HepG2 (cell line): ENCODE results near the gene ATAD1. TPM values are rescaled to one million over a fixed set of nuclear protein-coding genes. Genes with fewer than 3 reads are reported as not detected.

Experiments
- ATAC-seq: fragments of 200-7000 bp; cut with Tn5 transposase; 3 replicates; pipeline ENCODE4 v1.9.1; 2020; ENCODE audit warnings: mild to moderate bottlenecking, moderate library complexity
- BruUV-seq: library from RNA; stranded (reverse); fragments of 400-500 nt; replicated peaks from 2 replicates; lab custom pipeline; 2021; lab: Mats Ljungman, UMichigan
- CTCF ChIA-PET: fragments of 300-600 bp; formaldehyde crosslinking; extraction: SDS; loops from one replicate; lab custom pipeline; 2021; ENCODE audit warnings: low total read pairs, inconsistent platforms, low intra/inter-chr PET ratio; lab: Yijun Ruan, JAX
- POLR2A ChIA-PET: fragments of 350-600 bp; sonication (Branson Sonifier 250); formaldehyde crosslinking; loops from one replicate; lab custom pipeline; 2020; ENCODE audit warnings: antibody characterized with exemption, inconsistent platforms; lab: Yijun Ruan, JAX
- DNase-seq: peaks from one replicate; pipeline ENCODE4 v3.0.0-alpha.2; 2015; ENCODE audit warnings: low spot score
- FAIRE-seq: peaks from 3 replicates; lab custom pipeline; 2011; peaks lifted over from hg19 to GRCh38; lab: Jason Lieb, UNC
- H2AFZ ChIP-seq: one replicate; pipeline ENCODE4 v1.6.1; 2011; ENCODE audit warnings: low read length, inconsistent platforms
- H3K27ac ChIP-seq: fragments of 300-600 bp; 3 replicates; pipeline ENCODE4 v1.8.0; 2011; ENCODE audit warnings: mixed run types, mild to moderate bottlenecking, mixed read lengths, low read length, inconsistent platforms; ENCODE audit not compliant: insufficient read depth; ENCODE audit errors: extremely low read length
- H3K27me3 ChIP-seq, 2 experiments: fragments of 200-600 bp in 1 of 2; 2 replicates in 1 of 2; 3 replicates in 1 of 2; pipeline versions ENCODE4 v1.6.0 to v1.8.0; 2011; ENCODE audit warnings: low read length in 2 of 2, mild to moderate bottlenecking in 2 of 2, moderate library complexity in 2 of 2, inconsistent platforms in 1 of 2; ENCODE audit not compliant: insufficient read depth in 2 of 2, control insufficient read depth in 1 of 2
- H3K36me3 ChIP-seq, 2 experiments: fragments of 200-600 bp in 1 of 2; replicated peaks in 1 of 2; 2 replicates in 1 of 2; 3 replicates in 1 of 2; pipeline versions ENCODE4 v1.5.1 to v1.8.0; 2011; ENCODE audit warnings: low read length in 2 of 2, inconsistent platforms in 1 of 2; ENCODE audit not compliant: insufficient read depth in 2 of 2, control insufficient read depth in 1 of 2
- H3K4me1 ChIP-seq: 2 replicates; pipeline ENCODE4 v1.5.1; 2012; ENCODE audit warnings: low read length, inconsistent platforms; ENCODE audit not compliant: insufficient read depth
- H3K4me2 ChIP-seq: 2 replicates; pipeline ENCODE4 v1.6.0; 2011; ENCODE audit warnings: low read depth, low read length, inconsistent platforms
- H3K4me3 ChIP-seq, 3 experiments: fragments of 200-600 bp in 1 of 3; sonication (generic), shearing (Covaris generic) in 1 of 3; replicated peaks in 1 of 3; 2 replicates each; pipeline ENCODE4 v1.5.1; 2011 to 2016; ENCODE audit warnings: low read length in 3 of 3, inconsistent platforms in 2 of 3, low read depth in 2 of 3, mild to moderate bottlenecking in 2 of 3, control low read depth in 1 of 3, mixed read lengths in 1 of 3; ENCODE audit not compliant: insufficient read depth in 1 of 3
- H3K79me2 ChIP-seq: one replicate; pipeline ENCODE4 v1.6.1; 2011; ENCODE audit warnings: low read length, inconsistent platforms; ENCODE audit not compliant: insufficient read depth
- H3K9ac ChIP-seq: 2 replicates; pipeline ENCODE4 v1.6.0; 2011; ENCODE audit warnings: mild to moderate bottlenecking, low read depth, low read length, inconsistent platforms; ENCODE audit not compliant: insufficient read depth
- H3K9me3 ChIP-seq: 2 replicates; pipeline ENCODE4 v1.5.1; 2012; ENCODE audit warnings: mild to moderate bottlenecking, low read length
- H4K20me1 ChIP-seq: 2 replicates; pipeline ENCODE4 v1.6.0; 2011; ENCODE audit warnings: inconsistent platforms, mild to moderate bottlenecking, low read length, moderate library complexity; ENCODE audit not compliant: insufficient read depth
- AHR ChIP-seq: IDR thresholded peaks from 2 replicates; pipeline ENCODE4 v1.6.1; 2018; ENCODE audit warnings: missing genetic modification reagents, missing compliant biosample characterization
- ELF4 ChIP-seq: sonication (generic); formaldehyde crosslinking; IDR thresholded peaks from 2 replicates; pipeline ENCODE4 v1.5.0; 2020; ENCODE audit warnings: missing genetic modification reagents, mild to moderate bottlenecking, moderate library complexity, borderline replicate concordance
- FOXK1 ChIP-seq: sonication (generic); formaldehyde crosslinking; IDR thresholded peaks from 2 replicates; pipeline ENCODE4 v1.4.0; 2020; ENCODE audit warnings: low read depth, missing genetic modification reagents, borderline replicate concordance
- IRX3 ChIP-seq: sonication (generic); formaldehyde crosslinking; IDR thresholded peaks from 2 replicates; pipeline ENCODE4 v1.8.1; 2023; ENCODE audit warnings: mild to moderate bottlenecking, low read depth, missing genetic modification reagents, borderline replicate concordance
- NPAS2 ChIP-seq: sonication (generic); formaldehyde crosslinking; IDR thresholded peaks from 2 replicates; pipeline ENCODE4 v1.8.0; 2022; ENCODE audit warnings: mild to moderate bottlenecking, missing genetic modification reagents, borderline replicate concordance
- RAD21 ChIP-seq: fragments of 450-650 bp; formaldehyde crosslinking; IDR thresholded peaks from 2 replicates; pipeline ENCODE4 v1.5.0; 2020; ENCODE audit warnings: mild to moderate bottlenecking
- RBFOX2 ChIP-seq: fragments of 200-400 bp; formaldehyde crosslinking; IDR thresholded peaks from 2 replicates; pipeline ENCODE4 v1.6.1; 2017; ENCODE audit warnings: low read depth, mild to moderate bottlenecking, low read length
- ZFP62 ChIP-seq: sonication (generic); formaldehyde crosslinking; IDR thresholded peaks from 2 replicates; pipeline ENCODE4 v1.4.0; 2020; ENCODE audit warnings: missing genetic modification reagents
- ZNF225 ChIP-seq: sonication (generic); formaldehyde crosslinking; IDR thresholded peaks from 2 replicates; pipeline ENCODE4 v1.4.0; 2020; ENCODE audit warnings: mild to moderate bottlenecking, missing genetic modification reagents
- WGBS: methylation state at CpG from one replicate; pipeline ENCODE4 v1.1.6; 2017; ENCODE audit warnings: low lambda C conversion rate; 5-methylcytosine and 5-hydroxymethylcytosine counted together
- in situ Hi-C: cut with HindIII; loops from 2 replicates; pipeline ENCODE4 v1.10.0; 2017; ENCODE audit warnings: low pct_unique_long_range_greater_than_20kb; ENCODE audit not compliant: extremely low pct_ligation_motif_present
- intact Hi-C: fragments of 100-400 bp; cut with micrococcal nuclease; formaldehyde crosslinking; loops from one replicate; pipeline ENCODE4 v1.10.0; 2022; ENCODE audit not compliant: unreplicated experiment
- polyA plus RNA-seq, 8 experiments: library from polyadenylated mRNA; depleted of rRNA in 3 of 8; stranded (reverse) in 7 of 8; unstranded in 1 of 8; fragments of >200 nt; fragmentation: Illumina TruSeq in 4 of 8; extraction: Trizol in 4 of 8; gene quantifications; 2 replicates each; pipeline versions ENCODE4 v1.2.1 to v1.2.3, GENCODE V29; 2011 to 2016; ENCODE audit warnings: low read depth in 4 of 8, missing spikeins in 1 of 8, mixed read lengths in 1 of 8; ENCODE audit not compliant: insufficient read depth in 1 of 8
- total RNA-seq, 5 experiments: library from RNA; depleted of rRNA; stranded (reverse); fragments of >200 nt; fragmentation: Illumina TruSeq; extraction: Trizol; gene quantifications; 2 replicates each; pipeline ENCODE4 v1.2.3, GENCODE V29; 2016; ENCODE audit warnings: low read depth in 1 of 5
- TF ChIP-seq, protein P1 (sequence below): sonication (generic); formaldehyde crosslinking; IDR thresholded peaks from 2 replicates; pipeline ENCODE4 v1.4.0; 2020; ENCODE audit warnings: missing genetic modification reagents, borderline replicate concordance
- TF ChIP-seq, protein P2 (sequence below), 2 experiments: sonication (generic) in 1 of 2; formaldehyde crosslinking in 1 of 2; IDR thresholded peaks; 2 replicates each; pipeline versions ENCODE4 v1.5.1 to v1.6.1; 2011 to 2020; ENCODE audit warnings: borderline replicate concordance in 1 of 2, low read depth in 1 of 2, low read length in 1 of 2, mild to moderate bottlenecking in 1 of 2, missing genetic modification reagents in 1 of 2, moderate library complexity in 1 of 2

ATAD1 gene
- total and polyA plus RNA-seq, 2 of the 13 experiments (the other 11 are each of a cell fraction or from before 2014, with no cell fraction given), result 14.9 to 28.2 TPM

DNA sequence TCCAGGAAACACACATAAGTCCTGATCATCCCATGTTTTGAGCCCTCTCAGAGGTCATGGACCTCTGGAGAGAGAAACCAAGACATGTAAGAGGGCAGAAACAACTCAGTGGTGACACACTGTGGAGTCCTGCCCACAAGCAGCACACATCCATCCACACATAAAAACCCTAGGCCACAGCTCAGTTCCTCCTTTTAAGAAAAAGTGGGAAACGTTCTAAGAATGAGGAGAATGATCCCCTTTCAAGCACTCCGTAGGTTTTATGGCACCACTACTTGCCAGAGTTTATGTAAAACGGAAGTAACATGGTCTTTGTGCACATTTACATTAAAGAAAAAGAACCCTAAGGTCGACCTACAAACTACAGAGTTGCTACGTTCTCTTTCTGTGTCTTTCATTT lies 19.9 kb downstream of the ATAD1 start:
- no peaks in the 10 kb centered on the region for H3K27me3 ChIP-seq
- no peaks in the 10 kb centered on the region for H3K4me1 ChIP-seq
- H2AFZ ChIP-seq, result no peak overlapping the region
- DNase-seq, result no peak
- intact Hi-C loops (no loop called here), in situ Hi-C loops (no loop called here)
- ATAC-seq, result no peak
- H3K36me3 ChIP-seq, result peaks cover 9 to 45% of the 10 kb centered on the region in 2 experiments; a peak in 4 of 5 replicates
- ChIA-PET CTCF (no interaction called here), POLR2A (no interaction called here)
- no peaks in the 10 kb centered on the region for H4K20me1 ChIP-seq
- peaks cover 21% of the 10 kb centered on the region for H3K9me3 ChIP-seq
- no peak overlapping the region for H3K9ac ChIP-seq
- no peak overlapping the region for H3K27ac ChIP-seq
- FAIRE-seq, result no peak
- H3K79me2 ChIP-seq, result peaks cover 11% of the 10 kb centered on the region
- TF ChIP-seq RBFOX2, result no peak
- TF ChIP-seq, protein P1, sequence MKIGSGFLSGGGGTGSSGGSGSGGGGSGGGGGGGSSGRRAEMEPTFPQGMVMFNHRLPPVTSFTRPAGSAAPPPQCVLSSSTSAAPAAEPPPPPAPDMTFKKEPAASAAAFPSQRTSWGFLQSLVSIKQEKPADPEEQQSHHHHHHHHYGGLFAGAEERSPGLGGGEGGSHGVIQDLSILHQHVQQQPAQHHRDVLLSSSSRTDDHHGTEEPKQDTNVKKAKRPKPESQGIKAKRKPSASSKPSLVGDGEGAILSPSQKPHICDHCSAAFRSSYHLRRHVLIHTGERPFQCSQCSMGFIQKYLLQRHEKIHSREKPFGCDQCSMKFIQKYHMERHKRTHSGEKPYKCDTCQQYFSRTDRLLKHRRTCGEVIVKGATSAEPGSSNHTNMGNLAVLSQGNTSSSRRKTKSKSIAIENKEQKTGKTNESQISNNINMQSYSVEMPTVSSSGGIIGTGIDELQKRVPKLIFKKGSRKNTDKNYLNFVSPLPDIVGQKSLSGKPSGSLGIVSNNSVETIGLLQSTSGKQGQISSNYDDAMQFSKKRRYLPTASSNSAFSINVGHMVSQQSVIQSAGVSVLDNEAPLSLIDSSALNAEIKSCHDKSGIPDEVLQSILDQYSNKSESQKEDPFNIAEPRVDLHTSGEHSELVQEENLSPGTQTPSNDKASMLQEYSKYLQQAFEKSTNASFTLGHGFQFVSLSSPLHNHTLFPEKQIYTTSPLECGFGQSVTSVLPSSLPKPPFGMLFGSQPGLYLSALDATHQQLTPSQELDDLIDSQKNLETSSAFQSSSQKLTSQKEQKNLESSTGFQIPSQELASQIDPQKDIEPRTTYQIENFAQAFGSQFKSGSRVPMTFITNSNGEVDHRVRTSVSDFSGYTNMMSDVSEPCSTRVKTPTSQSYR (CRISPR knock-in tag), result no peak
- TF ChIP-seq IRX3 (CRISPR knock-in tag), result no peak
- no peak for TF ChIP-seq NPAS2
- TF ChIP-seq RAD21 (CRISPR knock-in tag), result no peak
- TF ChIP-seq ZNF225, result no peak
- BruUV-seq, result no TSS peak
- H3K4me3 ChIP-seq, result no peak overlapping the region
- H3K4me2 ChIP-seq, result no peak overlapping the region
- WGBS, result 96% methylated on average over 5 of the region's 5 CpGs

DNA sequence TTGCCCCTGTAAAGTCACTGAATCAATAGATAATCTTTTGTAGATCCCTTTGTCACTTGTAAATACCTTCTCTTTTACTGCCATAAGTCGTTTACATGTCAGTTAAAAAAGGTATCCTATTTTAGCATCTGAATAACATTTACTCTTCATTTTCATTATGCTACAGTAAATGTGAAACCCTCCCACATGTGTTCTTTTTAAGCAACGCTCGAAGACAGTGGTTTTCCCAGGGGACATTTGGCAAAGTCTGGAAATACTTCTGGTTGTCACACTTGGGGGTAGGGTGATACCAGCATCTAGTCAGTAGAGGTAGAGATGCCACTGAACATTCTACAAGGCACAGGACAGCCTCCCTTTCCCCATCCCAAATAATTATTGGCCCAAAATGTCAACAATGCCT lies 23.7 kb downstream of the ATAD1 start:
- H3K36me3 ChIP-seq, result peaks cover 8 to 35% of the 10 kb centered on the region in 2 experiments
- no peaks in the 10 kb centered on the region for H3K9me3 ChIP-seq
- FAIRE-seq (no peak), ATAC-seq (no peak), DNase-seq (no peak)
- H4K20me1 ChIP-seq, result no peaks in the 10 kb centered on the region
- no TSS peak for BruUV-seq
- no peak overlapping the region for H3K4me2 ChIP-seq
- no peak overlapping the region for H2AFZ ChIP-seq
- ChIA-PET CTCF (no interaction called here), POLR2A (no interaction called here)
- no peak overlapping the region for H3K9ac ChIP-seq
- H3K27ac ChIP-seq, result no peak overlapping the region
- in situ Hi-C loops, result no loop called here
- WGBS, result 95% methylated on average over 3 of the region's 3 CpGs
- no peak overlapping the region for H3K4me3 ChIP-seq
- H3K27me3 ChIP-seq, result no peaks in the 10 kb centered on the region
- intact Hi-C loops, result no loop called here
- H3K79me2 ChIP-seq, result peaks cover 9% of the 10 kb centered on the region
- no peaks in the 10 kb centered on the region for H3K4me1 ChIP-seq
- TF ChIP-seq, protein P2, sequence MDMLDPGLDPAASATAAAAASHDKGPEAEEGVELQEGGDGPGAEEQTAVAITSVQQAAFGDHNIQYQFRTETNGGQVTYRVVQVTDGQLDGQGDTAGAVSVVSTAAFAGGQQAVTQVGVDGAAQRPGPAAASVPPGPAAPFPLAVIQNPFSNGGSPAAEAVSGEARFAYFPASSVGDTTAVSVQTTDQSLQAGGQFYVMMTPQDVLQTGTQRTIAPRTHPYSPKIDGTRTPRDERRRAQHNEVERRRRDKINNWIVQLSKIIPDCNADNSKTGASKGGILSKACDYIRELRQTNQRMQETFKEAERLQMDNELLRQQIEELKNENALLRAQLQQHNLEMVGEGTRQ (IDR thresholded peaks at IDR 0.05; ENCODE audit: low read depth, low read length), result no peak
- TF ChIP-seq, protein P2 (CRISPR knock-in tag; IDR thresholded peaks at IDR 0.05; ENCODE audit: borderline replicate concordance), result no peak
- TF ChIP-seq AHR (no peak), ZFP62 (CRISPR knock-in tag) (no peak), ELF4 (no peak), FOXK1 (CRISPR knock-in tag) (no peak)
